Stromal cell of bone marrow (primary cell): ENCODE results near the gene ATF3.
"Not testable (repeated sequence)": the region's sequence is repeated elsewhere in the genome, so short reads cannot be mapped to it uniquely, and the experiment has no call there.

Experiments
- DNase-seq: peaks from one replicate; pipeline ENCODE4 v3.0.0-alpha.2; 2012; ENCODE audit warnings: low read depth

Gene ATF3

DNA sequence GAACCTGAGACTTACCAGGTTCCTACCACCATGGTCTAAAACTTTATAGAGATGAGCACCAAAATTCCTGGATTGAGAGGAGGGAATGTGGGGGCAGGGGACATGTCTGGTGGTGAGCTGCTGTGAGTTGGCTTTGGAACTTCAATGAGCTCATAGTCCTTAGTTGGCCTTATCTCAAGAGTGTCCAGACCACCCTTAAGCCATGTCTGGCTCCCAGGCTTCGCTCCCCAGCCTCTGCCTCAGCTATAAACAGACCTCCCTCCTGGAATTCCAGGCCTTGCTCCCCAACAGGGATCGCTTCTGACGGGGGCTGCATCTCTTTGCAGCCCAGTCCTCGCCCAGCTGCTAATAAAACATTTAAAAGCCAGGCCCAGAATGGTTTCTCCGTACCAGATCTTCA is 19.5 kb downstream of the ATF3 start:
- DNase-seq, result no peak

DNA sequence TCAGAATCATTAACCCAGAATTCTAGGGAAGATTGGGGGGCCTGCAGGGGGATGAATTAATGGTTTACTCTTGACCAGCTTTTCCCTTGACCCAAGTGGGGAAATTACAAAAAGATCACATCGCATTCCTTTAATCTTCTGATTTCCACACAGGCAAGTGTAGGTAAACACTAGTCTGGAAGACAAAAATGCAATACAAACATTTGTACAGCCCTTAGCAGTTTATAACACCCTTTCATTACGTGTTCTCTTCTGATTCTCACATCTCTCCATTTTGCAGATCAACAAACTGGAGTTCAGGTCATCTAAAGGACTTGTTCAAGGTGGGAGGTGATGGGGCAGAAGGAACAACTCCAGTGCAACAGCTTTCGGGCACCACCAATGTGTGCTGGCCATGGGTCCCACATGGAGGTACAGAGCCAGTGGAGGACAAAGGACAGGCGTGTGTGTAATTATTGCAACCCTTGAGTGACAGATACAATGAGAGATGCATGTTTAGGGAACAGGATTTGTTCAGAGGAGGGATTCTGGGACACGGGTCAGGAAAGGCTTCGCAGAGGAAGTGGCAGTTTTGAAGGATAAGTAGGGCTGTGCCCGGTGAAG is 20.4 kb downstream of the ATF3 start:
- no peak for DNase-seq

DNA sequence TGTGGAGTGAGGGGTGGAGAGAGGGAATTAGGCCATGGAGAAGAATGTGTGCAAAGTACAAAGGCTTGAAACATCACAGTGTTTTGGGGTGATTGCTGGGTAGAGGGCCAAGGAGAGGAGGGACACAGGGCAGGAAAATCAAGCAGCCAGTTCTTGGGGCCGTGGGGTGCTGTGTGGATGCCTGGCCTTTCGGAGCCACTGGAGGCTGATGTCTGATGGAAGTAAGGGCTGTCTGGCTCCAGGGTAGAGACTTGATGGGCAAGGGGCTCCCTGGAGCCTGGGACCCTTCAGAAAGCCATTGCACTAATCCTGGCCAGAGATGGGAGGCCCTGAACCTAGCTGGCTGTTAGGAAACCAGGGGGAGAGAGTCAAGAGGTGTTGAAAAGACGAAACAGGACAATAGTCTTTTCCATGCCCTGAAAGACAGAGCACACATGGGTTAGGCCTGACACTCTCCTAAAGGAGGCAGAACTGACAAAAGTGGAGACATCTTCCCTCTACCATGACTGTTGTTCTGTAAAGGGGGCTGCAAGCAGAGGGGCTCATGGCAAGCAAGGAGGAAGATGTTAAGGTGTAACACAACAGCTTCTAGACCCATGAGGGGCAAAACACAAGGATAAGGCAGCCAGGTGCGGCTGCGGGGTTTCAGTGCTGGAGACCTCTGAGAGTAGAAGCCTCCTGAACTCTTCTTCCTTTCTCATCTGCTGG is 21.0 kb downstream of the ATF3 start:
- no peak for DNase-seq

- DNase-seq, result no peak
Observed at GRCh38 chr1:212630158-212630900, 21.8 kb downstream of the ATF3 start.

DNA sequence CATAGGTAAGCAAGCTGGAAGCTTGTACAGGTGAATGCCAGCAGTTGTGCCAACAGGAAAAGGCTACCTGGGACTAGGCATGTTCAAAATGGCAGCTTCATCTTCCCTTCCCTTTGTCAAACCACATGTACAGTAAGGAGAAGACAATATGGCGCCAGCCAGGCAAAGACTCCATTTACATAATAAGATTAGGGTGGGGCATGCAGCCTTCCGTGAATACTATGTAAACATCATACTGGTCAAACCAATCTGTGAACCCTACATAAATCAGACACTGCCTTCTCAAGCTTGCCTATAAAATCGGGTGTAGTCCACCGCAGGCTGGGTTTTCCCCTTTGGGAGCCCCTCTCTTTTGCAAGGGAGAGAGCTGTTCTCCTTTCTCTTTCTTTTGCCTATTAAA is 24.6 kb downstream of the ATF3 start:
- no peak for DNase-seq

- DNase-seq, result no peak
Observed at GRCh38 chr1:212634252-212634651, 25.7 kb downstream of the ATF3 start.

DNA sequence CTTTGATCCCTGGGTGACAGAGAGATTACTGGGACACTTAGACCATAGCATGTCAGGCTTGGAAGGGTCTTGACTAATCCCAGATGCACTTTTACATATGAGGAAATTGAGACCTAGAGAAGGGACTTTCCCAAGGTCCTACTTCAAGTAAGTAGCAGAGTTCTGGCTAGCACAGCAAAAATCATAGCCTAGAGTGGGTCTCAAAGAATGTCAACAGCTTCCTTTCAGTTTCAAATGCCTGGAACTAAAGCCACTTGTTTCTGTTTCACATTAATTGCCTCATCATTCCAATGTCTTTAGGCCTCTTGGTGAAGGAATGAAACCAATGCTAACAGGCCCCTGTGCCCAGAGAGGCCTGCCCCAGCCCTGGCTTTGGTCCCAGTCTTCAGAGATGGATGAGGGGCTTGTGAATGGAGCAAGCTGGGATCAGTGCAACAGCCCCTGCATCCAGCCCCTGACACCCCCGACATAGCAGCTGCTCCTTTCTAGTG is 26.6 kb downstream of the ATF3 start:
- no peak for DNase-seq

DNA sequence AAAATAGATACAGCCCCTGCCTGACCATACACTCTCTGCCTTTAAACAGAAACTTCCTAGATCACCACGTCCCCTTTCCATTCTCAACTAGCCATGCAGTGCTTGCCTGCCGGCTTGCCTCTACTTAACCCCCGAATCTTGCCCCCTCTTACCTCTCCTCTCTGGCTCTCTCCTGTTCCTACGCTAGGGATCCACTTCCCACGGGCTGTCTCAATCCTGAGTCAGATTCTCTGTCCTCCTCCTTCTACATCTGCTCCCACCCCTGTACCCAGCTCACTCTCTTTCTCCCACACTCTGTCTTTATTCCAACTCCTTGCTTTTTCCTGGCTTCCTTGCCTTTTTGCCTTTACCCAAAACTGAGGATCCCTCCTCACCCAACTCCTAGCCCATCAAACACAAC is 29.3 kb downstream of the ATF3 start:
- no peak for DNase-seq

GRCh38 chr1:212638492-212639151 is 30.1 kb downstream of the ATF3 start:
- peak; percentile 78 for DNase-seq

DNA sequence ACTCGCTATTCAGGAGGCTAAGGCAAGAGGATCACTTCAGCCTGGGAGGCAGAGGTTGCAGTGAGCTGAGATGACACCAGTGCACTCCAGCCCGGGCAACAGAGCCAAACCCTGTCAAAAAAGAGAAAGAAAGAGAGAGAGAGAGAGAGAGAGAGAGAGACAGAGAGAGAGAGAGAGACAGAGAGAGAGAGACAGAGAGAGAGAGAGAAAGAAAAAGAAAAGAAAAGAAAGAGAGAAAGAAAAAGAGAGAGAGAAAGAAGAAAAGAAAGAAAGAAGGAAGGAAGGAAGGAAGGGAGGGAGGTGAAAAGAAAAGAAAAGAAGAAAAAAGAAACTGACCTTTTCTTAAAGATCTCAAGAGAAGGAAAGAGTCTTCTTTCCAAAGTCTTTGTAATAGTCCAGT is 31.0 kb downstream of the ATF3 start:
- DNase-seq, result not testable (repeated sequence)

DNA sequence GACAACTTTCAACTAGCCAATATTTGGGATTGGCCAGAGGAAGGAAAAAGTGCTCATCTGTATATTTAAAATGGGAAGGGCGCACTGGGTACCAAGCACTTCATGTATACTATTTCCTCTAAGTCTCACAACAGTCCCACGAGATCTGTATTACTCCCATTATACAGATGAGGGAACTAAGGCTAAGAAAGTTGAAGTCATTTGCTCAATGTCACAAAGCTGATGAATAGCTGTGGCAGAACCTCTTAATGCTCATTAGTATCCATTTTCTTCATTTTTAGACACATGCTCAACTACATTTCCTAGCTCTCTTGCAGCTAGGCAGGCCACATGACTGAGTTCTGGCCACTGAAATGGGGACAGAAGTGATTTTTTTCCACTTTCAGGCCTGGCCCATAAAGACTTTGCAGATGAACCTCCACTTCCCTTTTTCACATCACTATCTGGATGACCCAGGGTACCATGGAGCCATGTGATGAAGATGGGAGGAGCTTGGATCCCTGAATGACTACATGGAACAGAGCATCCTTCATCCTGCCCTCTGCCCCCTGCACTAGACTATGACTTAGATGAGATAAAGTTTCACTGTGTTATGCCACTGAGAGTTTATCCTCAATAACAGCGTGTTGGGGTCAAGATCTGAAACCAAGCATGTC is 31.8 kb downstream of the ATF3 start:
- no peak for DNase-seq

GRCh38 chr1:212641956-212642355 is 33.4 kb downstream of the ATF3 start:
- no peak for DNase-seq

DNA sequence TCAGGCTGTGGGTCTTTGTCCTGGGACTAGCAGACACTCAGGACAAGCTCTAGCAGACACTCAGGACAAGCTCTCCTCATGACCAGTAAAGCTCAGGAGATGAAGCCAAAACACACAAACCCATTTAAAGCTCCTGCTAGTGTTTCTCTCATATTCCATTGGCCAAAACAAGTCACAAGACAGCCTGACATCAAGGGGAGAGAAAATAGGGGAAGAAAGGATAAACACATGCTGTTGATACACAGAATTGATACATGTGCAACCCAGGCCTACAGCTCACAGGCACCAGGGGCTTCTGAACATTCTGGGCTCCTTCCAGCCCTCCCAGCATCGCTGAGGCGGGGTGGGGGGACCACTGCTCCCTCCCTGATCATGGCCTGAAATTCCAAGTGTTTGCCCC is 35.3 kb downstream of the ATF3 start:
- DNase-seq, result no peak

- DNase-seq, result no peak
Observed at GRCh38 chr1:212644866-212645545, 36.4 kb downstream of the ATF3 start.

GRCh38 chr1:212645546-212646543 is 37.3 kb downstream of the ATF3 start:
- DNase-seq, result no peak

GRCh38 chr1:212646588-212646987 is 38.0 kb downstream of the ATF3 start:
- no peak for DNase-seq

GRCh38 chr1:212647004-212647403 is 38.4 kb downstream of the ATF3 start:
- DNase-seq, result no peak

GRCh38 chr1:212648431-212648830 is 39.9 kb downstream of the ATF3 start:
- DNase-seq, result no peak

DNA sequence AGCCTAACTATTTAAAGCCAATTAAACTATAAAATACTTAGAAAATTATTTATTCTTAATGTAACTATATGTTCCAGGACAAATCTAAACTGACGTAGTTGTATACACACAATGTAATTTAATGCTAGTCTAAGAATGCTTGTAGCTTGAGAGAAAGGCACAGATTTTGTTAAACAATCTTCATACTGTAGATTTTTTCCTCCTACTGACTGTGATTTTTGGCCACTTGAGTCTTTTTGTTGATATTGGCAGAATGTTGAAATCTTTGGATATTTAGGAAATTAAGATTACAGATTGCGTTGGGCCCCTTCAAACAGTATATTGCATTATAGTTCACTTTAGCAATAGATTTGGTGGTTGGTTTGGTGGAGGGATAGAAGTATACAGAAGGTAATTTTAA is 40.5 kb downstream of the ATF3 start:
- DNase-seq, result no peak

DNA sequence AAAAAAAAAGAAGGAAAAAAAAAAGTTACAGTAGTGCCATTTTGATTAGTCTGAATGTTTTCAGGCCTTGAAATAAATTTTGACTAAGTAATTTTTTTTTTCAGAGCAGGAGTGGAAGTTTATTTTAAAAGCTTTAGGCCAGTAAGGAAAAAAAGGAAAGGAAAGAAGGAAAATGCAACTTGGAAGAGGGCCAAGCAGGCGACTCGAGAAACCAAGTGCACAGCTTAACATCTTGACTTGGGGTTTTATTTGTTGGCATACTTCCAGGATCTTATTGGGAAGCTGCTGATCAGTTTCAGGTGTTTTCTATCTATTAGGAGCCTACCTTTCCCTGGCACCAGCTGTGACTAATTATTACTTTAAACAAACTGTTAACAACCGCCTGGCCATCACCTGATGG is 41.7 kb downstream of the ATF3 start:
- no peak for DNase-seq
